ENCODE results near the gene SLC6A17. TPM values are rescaled to one million over a fixed set of nuclear protein-coding genes. Genes with fewer than 3 reads are reported as not detected.

The SLC6A17 gene
- total RNA-seq, 2 experiments from 2014 or later: 0.02 to 0.07 TPM

DNA sequence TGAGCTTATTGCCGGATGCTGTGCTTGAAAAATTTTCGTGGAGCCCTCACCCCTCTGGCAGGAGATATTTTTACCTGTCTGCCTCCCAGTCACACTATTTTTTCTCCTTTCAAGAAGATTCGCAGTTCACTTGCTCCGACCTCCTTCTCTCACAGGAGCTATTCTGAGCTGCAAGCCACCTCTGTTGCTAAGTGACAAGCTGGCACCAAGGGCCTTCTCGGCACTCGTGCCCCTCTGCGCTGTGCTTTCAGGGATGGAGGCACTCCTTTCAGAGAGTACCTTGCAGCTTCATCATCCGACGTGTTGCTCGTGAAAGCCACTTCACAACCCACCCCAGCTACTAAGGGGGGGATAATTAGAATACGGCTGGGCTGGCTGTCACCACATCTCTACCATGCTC lies 11.6 kb downstream of the SLC6A17 start:
- Mint-ChIP-seq H3K27me3 (peaks cover 18% of the 10 kb centered on the region), H3K27ac (no peak overlapping the region), H3K4me3 (no peak overlapping the region), H3K4me1 (ENCODE audit: low read depth) (no peaks in the 10 kb centered on the region), H3K9me3 (no peaks in the 10 kb centered on the region), H3K36me3 (no peaks in the 10 kb centered on the region)
- no peak for DNase-seq
- ChIA-PET POLR2A (no interaction called here), CTCF (interaction anchor here (1.6 kb wide), 1 partner anchor 74 kb away, joined by 3 read pairs; no protein-coding TSS in a partner anchor)
- intact Hi-C loops (cut with micrococcal nuclease): no loop called here

GRCh38 chr1:110163591-110163990 lies 13.3 kb downstream of the SLC6A17 start:
- no peak for DNase-seq
- POLR2A ChIA-PET: no interaction called here
- Mint-ChIP-seq H3K36me3 (no peaks in the 10 kb centered on the region), H3K27ac (no peak overlapping the region), H3K4me1 (ENCODE audit: low read depth) (no peaks in the 10 kb centered on the region), H3K9me3 (no peaks in the 10 kb centered on the region), H3K27me3 (peaks cover 12% of the 10 kb centered on the region), H3K4me3 (no peak overlapping the region)
- intact Hi-C loops (cut with micrococcal nuclease): no loop called here
- CTCF ChIA-PET: interaction anchor here (1.0 kb wide), 1 partner anchor 21 kb away, joined by 3 read pairs; no protein-coding TSS in a partner anchor

DNA sequence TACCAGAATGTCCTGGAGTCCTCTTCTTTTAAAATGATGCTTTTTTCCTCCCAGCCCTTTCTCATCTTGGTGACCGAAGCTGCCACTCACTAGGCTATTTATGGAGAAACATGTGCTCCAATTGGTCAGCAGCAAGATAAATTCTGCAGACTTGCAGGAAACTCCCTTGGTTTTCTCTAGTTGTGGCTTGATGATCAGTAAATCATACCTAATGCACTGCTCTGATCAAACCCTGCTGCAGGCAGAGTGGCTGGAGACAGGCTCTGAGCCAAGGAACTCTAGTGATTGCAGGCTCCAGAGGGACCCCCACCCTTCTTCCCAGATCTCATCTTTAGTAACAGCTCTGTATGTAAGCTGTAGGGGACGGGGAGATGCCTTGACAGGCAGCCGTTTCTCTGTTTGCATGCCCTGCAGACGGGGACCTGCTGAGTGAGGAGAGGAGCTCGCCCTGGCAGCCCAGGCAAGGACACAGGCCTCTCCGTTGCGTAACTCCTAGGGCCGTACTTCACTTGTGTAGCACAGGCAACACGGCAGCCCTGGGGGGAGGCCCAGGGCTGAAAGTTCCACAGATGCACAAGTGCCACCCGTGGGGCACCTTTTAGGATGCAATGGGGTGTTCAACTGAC lies 14.5 kb downstream of the SLC6A17 start:
- DNase-seq: no peak
- CTCF ChIA-PET: no interaction called here
- no peaks in the 10 kb centered on the region for H3K9me3 Mint-ChIP-seq
- POLR2A ChIA-PET: no interaction called here
- H3K4me1 Mint-ChIP-seq (ENCODE audit: low read depth): no peaks in the 10 kb centered on the region
- no peaks in the 10 kb centered on the region for H3K36me3 Mint-ChIP-seq
- H3K27ac Mint-ChIP-seq: no peak overlapping the region
- H3K27me3 Mint-ChIP-seq: peaks cover 9% of the 10 kb centered on the region
- intact Hi-C loops (cut with micrococcal nuclease): no loop called here
- H3K4me3 Mint-ChIP-seq: no peak overlapping the region

DNA sequence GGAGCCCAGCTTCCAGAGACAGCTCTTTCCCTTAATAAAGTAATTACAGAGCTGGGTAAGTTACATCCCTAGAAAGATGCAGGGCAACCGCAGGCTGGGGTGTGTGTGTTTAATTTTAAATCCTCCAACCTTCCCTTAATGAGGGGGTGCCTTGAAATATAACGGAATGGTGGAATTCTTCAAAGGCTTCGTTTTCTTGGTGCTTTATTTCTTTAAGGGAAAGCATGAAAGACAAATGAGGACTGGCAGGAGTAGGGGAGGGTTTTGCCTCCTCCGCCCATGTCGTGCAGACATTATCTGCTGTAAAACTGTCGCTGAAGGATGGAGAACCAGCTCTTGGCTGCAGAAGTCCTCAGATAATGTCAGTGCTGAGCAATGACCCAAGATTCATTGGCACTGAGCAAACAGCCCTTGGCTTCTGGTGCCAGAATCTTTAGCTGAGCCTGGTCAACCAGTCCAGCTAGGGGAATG lies 15.5 kb downstream of the SLC6A17 start:
- H3K9me3 Mint-ChIP-seq: no peaks in the 10 kb centered on the region
- no peak overlapping the region for H3K27ac Mint-ChIP-seq
- H3K36me3 Mint-ChIP-seq: no peaks in the 10 kb centered on the region
- peaks cover 4% of the 10 kb centered on the region for H3K27me3 Mint-ChIP-seq
- no peak overlapping the region for H3K4me3 Mint-ChIP-seq
- POLR2A ChIA-PET: no interaction called here
- no peaks in the 10 kb centered on the region for H3K4me1 Mint-ChIP-seq (ENCODE audit: low read depth)
- no peak for DNase-seq
- intact Hi-C loops (cut with micrococcal nuclease): no loop called here
- CTCF ChIA-PET: interaction anchor here (0.7 to 1.3 kb wide), 2 partner anchors 31 to 330 kb away, joined by 5 read pairs; no protein-coding TSS in a partner anchor

DNA sequence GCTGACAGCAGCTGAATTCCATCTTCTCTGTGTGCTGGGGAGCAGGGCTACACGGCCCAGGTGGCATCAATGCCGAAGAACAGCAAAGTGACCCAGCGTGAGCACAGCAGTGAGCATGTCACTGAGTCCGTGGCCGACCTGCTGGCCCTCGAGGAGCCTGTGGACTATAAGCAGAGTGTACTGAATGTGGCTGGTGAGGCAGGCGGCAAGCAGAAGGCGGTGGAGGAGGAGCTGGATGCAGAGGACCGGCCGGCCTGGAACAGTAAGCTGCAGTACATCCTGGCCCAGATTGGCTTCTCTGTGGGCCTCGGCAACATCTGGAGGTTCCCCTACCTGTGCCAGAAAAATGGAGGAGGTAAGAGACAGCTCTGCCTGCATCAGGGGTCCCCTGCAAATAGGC lies 16.6 kb downstream of the SLC6A17 start:
- Mint-ChIP-seq H3K4me1 (ENCODE audit: low read depth) (no peaks in the 10 kb centered on the region), H3K4me3 (no peak overlapping the region), H3K36me3 (no peaks in the 10 kb centered on the region), H3K27ac (no peak overlapping the region), H3K9me3 (no peaks in the 10 kb centered on the region), H3K27me3 (peaks cover 2% of the 10 kb centered on the region)
- intact Hi-C loops (cut with micrococcal nuclease): no loop called here
- CTCF ChIA-PET: interaction anchor here (0.8 to 1.3 kb wide), 3 partner anchors 30 to 329 kb away, joined by 3 to 5 read pairs (median 3); no protein-coding TSS in a partner anchor
- DNase-seq: no peak
- POLR2A ChIA-PET: no interaction called here

DNA sequence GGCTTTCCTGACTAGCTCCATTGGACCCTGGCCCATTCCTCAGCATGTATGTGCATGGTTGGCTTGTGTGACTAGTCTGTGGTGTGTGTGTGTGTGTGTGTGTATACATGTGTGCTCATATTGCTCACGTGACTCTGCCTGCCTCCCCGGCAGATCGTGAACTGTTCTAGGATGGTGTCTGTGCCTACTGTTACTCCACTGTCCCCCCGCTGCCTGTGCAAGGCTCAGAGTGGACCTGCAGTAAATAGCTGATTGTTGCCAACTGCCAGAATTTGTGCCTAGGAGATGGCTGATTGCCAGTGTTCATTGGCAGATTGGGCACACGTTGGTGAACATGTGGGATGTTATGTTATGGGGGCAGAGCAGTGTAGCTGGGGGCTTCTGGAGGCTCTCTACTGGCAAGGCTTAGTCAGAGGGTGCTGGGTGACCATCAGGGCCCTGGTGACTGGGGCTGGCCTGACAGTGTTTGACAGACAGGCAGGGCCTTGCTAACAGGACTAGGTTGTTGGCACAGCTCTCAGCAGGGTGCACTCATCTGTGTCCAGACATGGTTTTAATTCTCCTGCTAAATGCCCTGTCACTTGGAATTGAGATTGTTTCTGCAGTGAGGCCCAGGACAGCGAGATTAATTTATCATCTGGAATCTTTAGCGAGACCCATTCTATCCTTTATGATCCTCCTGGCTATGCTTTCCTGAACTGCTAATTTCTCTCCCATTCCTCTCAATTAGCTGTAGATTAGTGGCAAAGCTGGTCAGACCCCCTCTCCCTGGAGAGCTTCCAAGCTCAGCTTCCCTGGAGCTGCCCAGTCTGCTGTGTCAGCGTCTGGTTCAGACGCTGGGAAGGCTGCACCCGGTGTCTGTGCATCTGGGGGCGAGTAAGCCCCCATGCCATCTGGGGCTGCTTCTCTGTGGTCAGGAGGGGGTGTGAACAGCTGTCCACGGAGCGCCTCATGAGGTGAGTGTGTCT lies 20.8 kb downstream of the SLC6A17 start:
- Mint-ChIP-seq H3K27ac (no peak overlapping the region), H3K4me3 (no peak overlapping the region), H3K4me1 (ENCODE audit: low read depth) (no peaks in the 10 kb centered on the region), H3K27me3 (peaks cover 4% of the 10 kb centered on the region), H3K36me3 (no peaks in the 10 kb centered on the region), H3K9me3 (no peaks in the 10 kb centered on the region)
- POLR2A ChIA-PET: no interaction called here
- DNase-seq: no peak
- intact Hi-C loops (cut with micrococcal nuclease): no loop called here
- CTCF ChIA-PET: no interaction called here

GRCh38 chr1:110172001-110172400 lies 21.7 kb downstream of the SLC6A17 start:
- ChIA-PET POLR2A (interaction anchor here (0.6 kb wide), 1 partner anchor 250 kb away, joined by 3 read pairs; no protein-coding TSS in a partner anchor), CTCF (no interaction called here)
- peaks cover 4% of the 10 kb centered on the region for H3K27me3 Mint-ChIP-seq
- H3K4me3 Mint-ChIP-seq: no peak overlapping the region
- no peaks in the 10 kb centered on the region for H3K4me1 Mint-ChIP-seq (ENCODE audit: low read depth)
- no peak for DNase-seq
- no peaks in the 10 kb centered on the region for H3K36me3 Mint-ChIP-seq
- H3K9me3 Mint-ChIP-seq: no peaks in the 10 kb centered on the region
- intact Hi-C loops (cut with micrococcal nuclease): no loop called here
- H3K27ac Mint-ChIP-seq: no peak overlapping the region

DNA sequence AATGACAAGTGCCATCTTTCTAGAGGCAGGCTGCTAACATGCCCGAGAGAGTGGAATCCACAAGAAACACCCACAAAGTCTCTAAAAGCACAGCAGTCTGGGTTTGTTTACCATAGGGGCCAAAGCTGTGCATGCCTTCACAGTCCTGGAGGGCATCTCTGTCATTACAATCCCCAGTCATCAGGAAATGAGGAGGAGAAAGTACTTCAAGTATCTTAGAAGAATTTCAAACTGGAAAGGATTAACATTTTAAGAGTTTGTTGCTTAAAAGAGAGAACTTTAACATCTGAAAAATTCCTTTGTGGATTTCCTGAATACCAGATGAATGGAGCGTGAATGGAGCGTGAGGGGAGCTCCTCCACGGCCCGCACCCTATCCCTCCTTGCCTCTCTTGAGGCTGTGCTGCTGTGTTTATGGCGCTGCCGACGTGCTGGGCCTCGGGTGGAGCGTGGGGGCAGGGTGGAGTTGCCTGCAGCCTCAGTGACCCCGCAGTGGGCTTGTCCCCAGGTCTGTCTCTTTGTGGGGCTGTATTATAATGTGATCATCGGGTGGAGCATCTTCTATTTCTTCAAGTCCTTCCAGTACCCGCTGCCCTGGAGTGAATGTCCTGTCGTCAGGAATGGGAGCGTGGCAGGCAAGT lies 23.3 kb downstream of the SLC6A17 start:
- intact Hi-C loops (cut with micrococcal nuclease): no loop called here
- Mint-ChIP-seq H3K4me1 (ENCODE audit: low read depth) (no peaks in the 10 kb centered on the region), H3K4me3 (no peak overlapping the region), H3K27me3 (peaks cover 8% of the 10 kb centered on the region), H3K27ac (no peak overlapping the region), H3K9me3 (no peaks in the 10 kb centered on the region), H3K36me3 (no peaks in the 10 kb centered on the region)
- ChIA-PET CTCF (interaction anchor here (0.6 kb wide), 1 partner anchor 22 kb away, joined by 3 read pairs; no protein-coding TSS in a partner anchor), POLR2A (no interaction called here)
- no peak for DNase-seq

DNA sequence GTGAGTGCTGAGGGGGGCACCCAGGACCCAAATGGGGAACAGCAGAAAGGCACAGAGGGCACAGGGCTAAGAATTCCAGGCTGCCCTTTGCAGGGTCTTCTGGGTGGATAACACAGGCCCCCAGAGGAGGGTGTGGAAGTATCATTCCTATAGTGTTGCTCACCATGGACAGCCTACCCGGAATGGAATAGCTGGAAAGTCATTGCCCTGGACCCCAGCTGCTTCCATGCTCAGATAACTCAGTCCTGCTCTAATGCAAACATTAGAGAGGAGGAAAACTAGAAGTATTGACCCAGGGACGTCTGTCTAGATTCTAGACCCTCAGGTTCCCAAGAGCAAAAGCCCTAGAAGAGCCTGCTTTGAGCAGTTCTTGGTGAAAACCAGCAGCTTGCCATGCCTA lies 24.7 kb downstream of the SLC6A17 start:
- Mint-ChIP-seq H3K4me1 (ENCODE audit: low read depth) (no peaks in the 10 kb centered on the region), H3K4me3 (no peak overlapping the region), H3K36me3 (no peaks in the 10 kb centered on the region), H3K27me3 (peaks cover 9% of the 10 kb centered on the region), H3K27ac (no peak overlapping the region), H3K9me3 (peaks cover 5% of the 10 kb centered on the region)
- DNase-seq: no peak
- ChIA-PET POLR2A (no interaction called here), CTCF (interaction anchor here (0.6 kb wide), 1 partner anchor 34 kb away, joined by 3 read pairs; no protein-coding TSS in a partner anchor)
- intact Hi-C loops (cut with micrococcal nuclease): no loop called here

GRCh38 chr1:110176299-110176956 lies 26.1 kb downstream of the SLC6A17 start:
- H3K27ac Mint-ChIP-seq: no peak overlapping the region
- no peaks in the 10 kb centered on the region for H3K4me1 Mint-ChIP-seq (ENCODE audit: low read depth)
- H3K36me3 Mint-ChIP-seq: no peaks in the 10 kb centered on the region
- no peak for DNase-seq
- intact Hi-C loops (cut with micrococcal nuclease): no loop called here
- H3K27me3 Mint-ChIP-seq: peaks cover 9% of the 10 kb centered on the region
- CTCF ChIA-PET: no interaction called here
- no peak overlapping the region for H3K4me3 Mint-ChIP-seq
- peaks cover 5% of the 10 kb centered on the region for H3K9me3 Mint-ChIP-seq
- POLR2A ChIA-PET: no interaction called here

- Mint-ChIP-seq H3K4me1 (ENCODE audit: low read depth) (no peaks in the 10 kb centered on the region), H3K27me3 (peaks cover 7% of the 10 kb centered on the region), H3K4me3 (no peak overlapping the region), H3K36me3 (no peaks in the 10 kb centered on the region), H3K9me3 (peaks cover 5% of the 10 kb centered on the region), H3K27ac (no peak overlapping the region)
- no peak for DNase-seq
- POLR2A ChIA-PET: no interaction called here
- intact Hi-C loops (cut with micrococcal nuclease): no loop called here
- CTCF ChIA-PET: no interaction called here
Measured at GRCh38 chr1:110177775-110178174, 27.5 kb downstream of the SLC6A17 start.

Measured in activated CD4-positive, alpha-beta memory T cell treated with anti-CD3 and anti-CD28 coated beads for 36 hours (primary cell).